Liver (tissue), 9 donors: ENCODE data around the gene CABP4. TPM values are rescaled to one million over a fixed set of nuclear protein-coding genes. Genes with fewer than 3 reads are reported as not detected.

ENCODE experiments used
- DNase-seq: peaks from one replicate; pipeline ENCODE4 v3.0.0-alpha.2; 2017; ENCODE audit warnings: low spot score
- H3K27ac ChIP-seq, 2 donors: one replicate each; pipeline ENCODE4 v1.7.0; 2013; ENCODE audit warnings: inconsistent platforms in 2 of 2, low read length in 2 of 2, control low read depth in 1 of 2, low read depth in 1 of 2, mild to moderate bottlenecking in 1 of 2
- H3K27me3 ChIP-seq, 4 donors: one replicate each; pipeline versions ENCODE4 v1.6.1 to v1.7.0; 2013; ENCODE audit warnings: low read length in 3 of 4, inconsistent platforms in 1 of 4, mild to moderate bottlenecking in 1 of 4, moderate library complexity in 1 of 4; ENCODE audit not compliant: control insufficient read depth in 4 of 4, insufficient read depth in 4 of 4
- H3K36me3 ChIP-seq, 4 donors: one replicate each; pipeline versions ENCODE4 v1.6.1 to v1.7.0; 2013; ENCODE audit warnings: low read length in 3 of 4, mild to moderate bottlenecking in 3 of 4, low read depth in 1 of 4, moderate library complexity in 1 of 4; ENCODE audit not compliant: control insufficient read depth in 4 of 4, insufficient read depth in 3 of 4
- H3K4me1 ChIP-seq, 4 donors: one replicate each; pipeline versions ENCODE4 v1.6.1 to v1.7.0; 2013; ENCODE audit warnings: low read length in 3 of 4, mild to moderate bottlenecking in 3 of 4, moderate library complexity in 1 of 4; ENCODE audit not compliant: control insufficient read depth in 4 of 4, insufficient read depth in 4 of 4
- H3K4me3 ChIP-seq, 3 donors: one replicate each; pipeline versions ENCODE4 v1.6.1 to v1.7.0; 2013; ENCODE audit warnings: low read length in 3 of 3, control low read depth in 1 of 3, low read depth in 1 of 3, mild to moderate bottlenecking in 1 of 3
- H3K9ac ChIP-seq, 2 donors: one replicate each; pipeline ENCODE4 v1.7.0; 2013; ENCODE audit warnings: low read length in 2 of 2, mild to moderate bottlenecking in 2 of 2, moderate library complexity in 2 of 2, control low read depth in 1 of 2, low read depth in 1 of 2
- H3K9me3 ChIP-seq, 4 donors: one replicate each; pipeline versions ENCODE4 v1.6.1 to v1.7.0; 2013; ENCODE audit warnings: low read length in 3 of 4; ENCODE audit not compliant: control insufficient read depth in 4 of 4
- ATF3 ChIP-seq: IDR thresholded peaks from 2 replicates; pipeline ENCODE4 v1.6.1; 2016; ENCODE audit warnings: antibody characterized with exemption
- EGR1 ChIP-seq, 2 donors: IDR thresholded peaks; 2 replicates each; pipeline ENCODE4 v1.6.1; 2016 to 2018; ENCODE audit warnings: antibody characterized with exemption in 2 of 2, low read depth in 2 of 2
- FOXA1 ChIP-seq: IDR thresholded peaks from 2 replicates; pipeline ENCODE4 v1.6.1; 2016; ENCODE audit warnings: antibody characterized with exemption
- FOXA2 ChIP-seq: IDR thresholded peaks from 2 replicates; pipeline ENCODE4 v1.6.1; 2016; ENCODE audit warnings: antibody characterized with exemption
- GABPA ChIP-seq, 2 donors: IDR thresholded peaks in 1 of 2; conservative IDR thresholded peaks in 1 of 2; 2 replicates each; pipeline ENCODE4 v1.6.1; 2016; ENCODE audit warnings: antibody characterized with exemption in 2 of 2, mild to moderate bottlenecking in 1 of 2, moderate library complexity in 1 of 2
- HNF4A ChIP-seq, 2 donors: conservative IDR thresholded peaks; 2 replicates each; pipeline ENCODE4 v1.6.1; 2016; ENCODE audit warnings: antibody characterized with exemption in 2 of 2, mild to moderate bottlenecking in 2 of 2
- HNF4G ChIP-seq: IDR thresholded peaks from 2 replicates; pipeline ENCODE4 v1.6.1; 2016; ENCODE audit warnings: antibody characterized with exemption
- JUND ChIP-seq, 2 donors: IDR thresholded peaks; 2 replicates each; pipeline ENCODE4 v1.6.1; 2016; ENCODE audit warnings: antibody characterized with exemption in 2 of 2
- MAX ChIP-seq: IDR thresholded peaks from 2 replicates; pipeline ENCODE4 v1.6.1; 2016; ENCODE audit warnings: antibody characterized with exemption
- NR2F2 ChIP-seq: IDR thresholded peaks from 2 replicates; pipeline ENCODE4 v1.6.1; 2016; ENCODE audit warnings: antibody characterized with exemption
- RAD21 ChIP-seq, 2 donors: IDR thresholded peaks; 2 replicates each; pipeline ENCODE4 v1.6.1; 2016; ENCODE audit warnings: antibody characterized with exemption in 2 of 2, mild to moderate bottlenecking in 2 of 2
- RXRA ChIP-seq, 2 donors: IDR thresholded peaks; 2 replicates each; pipeline ENCODE4 v1.6.1; 2017 to 2018; ENCODE audit warnings: antibody characterized with exemption in 2 of 2, mild to moderate bottlenecking in 1 of 2
- SP1 ChIP-seq: IDR thresholded peaks from 2 replicates; pipeline ENCODE4 v1.6.1; 2018; ENCODE audit warnings: antibody characterized with exemption, mild to moderate bottlenecking
- TAF1 ChIP-seq: conservative IDR thresholded peaks from 2 replicates; pipeline ENCODE4 v1.6.1; 2016; ENCODE audit warnings: antibody characterized with exemption, mild to moderate bottlenecking
- YY1 ChIP-seq: IDR thresholded peaks from 2 replicates; pipeline ENCODE4 v1.6.1; 2016; ENCODE audit warnings: antibody characterized with exemption, mild to moderate bottlenecking
- WGBS: extraction: QIAGEN DNeasy Blood & Tissue Kit; methylation state at CpG from one replicate; pipeline ENCODE4 v1.1.7; 2013; 5-methylcytosine and 5-hydroxymethylcytosine counted together
- polyA plus RNA-seq, 2 donors: library from polyadenylated mRNA; stranded (reverse) in 1 of 2; unstranded in 1 of 2; fragments of 200-250 nt in 1 of 2; fragments of >200 nt in 1 of 2; fragmentation: Nextera tagmentation in 1 of 2; extraction: Ambion mirVana in 1 of 2; gene quantifications; one replicate each; pipeline versions ENCODE4 v1.2.1 to v1.2.3, GENCODE V29; 2013 to 2015
- total RNA-seq, 2 donors: library from RNA; depleted of rRNA; stranded (reverse); fragments of >200 nt; gene quantifications; one replicate each; pipeline ENCODE4 v1.2.3, GENCODE V29; 2014
- TF ChIP-seq, protein P1 (sequence below): IDR thresholded peaks from 2 replicates; pipeline ENCODE4 v1.6.1; 2016; ENCODE audit warnings: antibody characterized with exemption, mild to moderate bottlenecking
- TF ChIP-seq, protein P2 (sequence below): IDR thresholded peaks from 2 replicates; pipeline ENCODE4 v1.6.1; 2016; ENCODE audit warnings: antibody characterized with exemption
- donor health status: healthy.
- donor health status: healthy.
- donor health status: healthy.
- donor health status: healthy.
- donor health status: healthy.

CABP4 gene
- total and polyA plus RNA-seq, 4 donors = 0.85 to 2.9 (median 1.6) TPM

DNA sequence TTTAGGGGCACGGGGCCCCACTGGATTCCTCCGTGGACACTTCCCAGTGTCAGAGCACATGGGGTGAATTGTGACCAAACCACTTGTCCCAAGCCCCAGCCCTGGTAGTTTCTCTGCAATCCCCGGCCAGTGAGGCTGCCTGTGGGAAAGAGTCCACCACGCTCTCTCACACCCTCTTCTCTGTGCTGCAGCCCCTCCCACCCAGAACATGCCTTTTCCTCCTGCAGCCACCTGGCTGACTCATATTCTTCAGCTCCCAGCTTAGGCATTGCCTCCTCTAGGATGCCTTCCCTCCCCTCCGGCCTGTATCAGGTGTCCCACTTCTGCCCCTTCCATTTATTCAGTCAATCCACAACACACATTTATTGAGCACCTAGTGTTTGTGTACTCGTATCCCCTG, 32.3 kb upstream of the CABP4 start:
- Histone ChIP-seq H3K27ac (no peak overlapping the region), H3K36me3 (no peaks in the 10 kb centered on the region), H3K27me3 (no peaks in the 10 kb centered on the region), H3K4me3 (no peak overlapping the region), H3K9ac (no peak overlapping the region), H3K4me1 (peaks cover 19 to 36% (median 28%) of the 10 kb centered on the region in 4 donors), H3K9me3 (no peaks in the 10 kb centered on the region)
- TF ChIP-seq HNF4G (no peak), TAF1 (no peak), YY1 (no peak)
- WGBS = 82% methylated on average over 6 of the region's 6 CpGs
- no peak for DNase-seq

DNA sequence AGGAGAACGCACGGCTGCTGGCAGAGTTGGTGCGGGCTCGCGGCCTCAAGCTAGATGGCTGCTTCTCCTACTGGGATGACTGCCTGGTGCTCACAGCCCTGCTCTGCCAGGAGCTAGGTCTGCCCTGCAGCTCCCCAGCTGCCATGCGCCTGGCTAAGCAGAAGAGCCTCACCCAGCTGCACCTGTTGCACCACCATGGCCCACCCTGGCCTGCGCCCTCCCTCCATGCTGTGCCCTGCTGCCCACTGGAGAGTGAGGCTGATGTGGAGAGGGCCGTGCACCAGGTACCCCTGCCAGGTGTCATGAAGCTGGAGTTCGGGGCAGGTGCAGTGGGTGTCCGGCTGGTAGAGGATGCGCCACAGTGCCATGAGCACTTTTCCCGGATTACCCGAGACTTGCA, 31.7 kb upstream of the CABP4 start:
- 97% methylated on average over 13 of the region's 13 CpGs for WGBS
- Histone ChIP-seq H3K36me3 (no peaks in the 10 kb centered on the region), H3K9me3 (no peaks in the 10 kb centered on the region), H3K4me3 (no peak overlapping the region), H3K9ac (no peak overlapping the region), H3K27ac (no peak overlapping the region), H3K27me3 (no peaks in the 10 kb centered on the region), H3K4me1 (peaks cover 15 to 34% (median 25%) of the 10 kb centered on the region in 4 donors)
- TF ChIP-seq, protein P1, sequence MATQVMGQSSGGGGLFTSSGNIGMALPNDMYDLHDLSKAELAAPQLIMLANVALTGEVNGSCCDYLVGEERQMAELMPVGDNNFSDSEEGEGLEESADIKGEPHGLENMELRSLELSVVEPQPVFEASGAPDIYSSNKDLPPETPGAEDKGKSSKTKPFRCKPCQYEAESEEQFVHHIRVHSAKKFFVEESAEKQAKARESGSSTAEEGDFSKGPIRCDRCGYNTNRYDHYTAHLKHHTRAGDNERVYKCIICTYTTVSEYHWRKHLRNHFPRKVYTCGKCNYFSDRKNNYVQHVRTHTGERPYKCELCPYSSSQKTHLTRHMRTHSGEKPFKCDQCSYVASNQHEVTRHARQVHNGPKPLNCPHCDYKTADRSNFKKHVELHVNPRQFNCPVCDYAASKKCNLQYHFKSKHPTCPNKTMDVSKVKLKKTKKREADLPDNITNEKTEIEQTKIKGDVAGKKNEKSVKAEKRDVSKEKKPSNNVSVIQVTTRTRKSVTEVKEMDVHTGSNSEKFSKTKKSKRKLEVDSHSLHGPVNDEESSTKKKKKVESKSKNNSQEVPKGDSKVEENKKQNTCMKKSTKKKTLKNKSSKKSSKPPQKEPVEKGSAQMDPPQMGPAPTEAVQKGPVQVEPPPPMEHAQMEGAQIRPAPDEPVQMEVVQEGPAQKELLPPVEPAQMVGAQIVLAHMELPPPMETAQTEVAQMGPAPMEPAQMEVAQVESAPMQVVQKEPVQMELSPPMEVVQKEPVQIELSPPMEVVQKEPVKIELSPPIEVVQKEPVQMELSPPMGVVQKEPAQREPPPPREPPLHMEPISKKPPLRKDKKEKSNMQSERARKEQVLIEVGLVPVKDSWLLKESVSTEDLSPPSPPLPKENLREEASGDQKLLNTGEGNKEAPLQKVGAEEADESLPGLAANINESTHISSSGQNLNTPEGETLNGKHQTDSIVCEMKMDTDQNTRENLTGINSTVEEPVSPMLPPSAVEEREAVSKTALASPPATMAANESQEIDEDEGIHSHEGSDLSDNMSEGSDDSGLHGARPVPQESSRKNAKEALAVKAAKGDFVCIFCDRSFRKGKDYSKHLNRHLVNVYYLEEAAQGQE = no peak
- TF ChIP-seq ATF3 (no peak), FOXA2 (no peak), EGR1 (IDR thresholded peaks at IDR 0.05; ENCODE audit: low read depth in 2 of 2) (no peak), HNF4G (no peak), RAD21 (IDR thresholded peaks at IDR 0.05) (no peak), YY1 (no peak), NR2F2 (no peak), MAX (no peak), TAF1 (no peak), JUND (IDR thresholded peaks at IDR 0.05) (no peak), RXRA (IDR thresholded peaks at IDR 0.05) (no peak), GABPA (IDR thresholded peaks at IDR 0.05 in 1 of 2, conservative IDR thresholded peaks at IDR 0.05 in 1 of 2) (no peak), HNF4A (conservative IDR thresholded peaks at IDR 0.05) (no peak), SP1 (no peak)
- no peak for DNase-seq

- H3K36me3 ChIP-seq = no peaks in the 10 kb centered on the region
- peaks cover 11 to 33% (median 21%) of the 10 kb centered on the region in 4 donors for H3K4me1 ChIP-seq
- H3K4me3 ChIP-seq = no peak overlapping the region
- WGBS = 93% methylated on average over 34 of the region's 34 CpGs
- H3K27ac ChIP-seq = no peak overlapping the region
- DNase-seq = no peak
- H3K9me3 ChIP-seq = no peaks in the 10 kb centered on the region
- no peak overlapping the region for H3K9ac ChIP-seq
- no peaks in the 10 kb centered on the region for H3K27me3 ChIP-seq
- no peak for TF ChIP-seq EGR1 (IDR thresholded peaks at IDR 0.05; ENCODE audit: low read depth in 2 of 2)
- TF ChIP-seq FOXA1 = no peak
- TF ChIP-seq NR2F2 = no peak
- TF ChIP-seq, protein P2, sequence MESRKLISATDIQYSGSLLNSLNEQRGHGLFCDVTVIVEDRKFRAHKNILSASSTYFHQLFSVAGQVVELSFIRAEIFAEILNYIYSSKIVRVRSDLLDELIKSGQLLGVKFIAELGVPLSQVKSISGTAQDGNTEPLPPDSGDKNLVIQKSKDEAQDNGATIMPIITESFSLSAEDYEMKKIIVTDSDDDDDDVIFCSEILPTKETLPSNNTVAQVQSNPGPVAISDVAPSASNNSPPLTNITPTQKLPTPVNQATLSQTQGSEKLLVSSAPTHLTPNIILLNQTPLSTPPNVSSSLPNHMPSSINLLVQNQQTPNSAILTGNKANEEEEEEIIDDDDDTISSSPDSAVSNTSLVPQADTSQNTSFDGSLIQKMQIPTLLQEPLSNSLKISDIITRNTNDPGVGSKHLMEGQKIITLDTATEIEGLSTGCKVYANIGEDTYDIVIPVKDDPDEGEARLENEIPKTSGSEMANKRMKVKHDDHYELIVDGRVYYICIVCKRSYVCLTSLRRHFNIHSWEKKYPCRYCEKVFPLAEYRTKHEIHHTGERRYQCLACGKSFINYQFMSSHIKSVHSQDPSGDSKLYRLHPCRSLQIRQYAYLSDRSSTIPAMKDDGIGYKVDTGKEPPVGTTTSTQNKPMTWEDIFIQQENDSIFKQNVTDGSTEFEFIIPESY = no peak
- no peak for TF ChIP-seq ATF3
- no peak for TF ChIP-seq FOXA2
- no peak for TF ChIP-seq RXRA (IDR thresholded peaks at IDR 0.05)
- TF ChIP-seq SP1 = no peak
- TF ChIP-seq JUND (IDR thresholded peaks at IDR 0.05) = no peak
- TF ChIP-seq, protein P1 = no peak
- TF ChIP-seq RAD21 (IDR thresholded peaks at IDR 0.05) = no peak
- no peak for TF ChIP-seq YY1
- no peak for TF ChIP-seq HNF4A (conservative IDR thresholded peaks at IDR 0.05)
- TF ChIP-seq HNF4G = no peak
Measured at GRCh38 chr11:67423891-67424613, 31.1 kb upstream of the CABP4 start.
